OCI-LY3 (cell line): Measurements from ENCODE around the gene ZNF385D.

ENCODE experiments used
- H2AFZ ChIP-seq: fragments of 200-600, 300-600 bp; shearing (Covaris generic); 2 replicates; pipeline ENCODE4 v1.6.0; 2014; ENCODE audit warnings: antibody characterized with exemption, low read depth, low read length
- H3K27ac ChIP-seq: fragments of 200-600, 300-600 bp; sonication (generic); 2 replicates; pipeline ENCODE4 v1.5.1; 2014; ENCODE audit warnings: mild to moderate bottlenecking, low read length, moderate library complexity, mixed read lengths
- H3K27me3 ChIP-seq: fragments of 200-600, 300-600 bp; sonication (generic); 2 replicates; pipeline ENCODE4 v1.6.1; 2014; ENCODE audit warnings: low read depth, low read length, mixed read lengths
- H3K36me3 ChIP-seq: fragments of 200-600, 300-600 bp; sonication (generic); replicated peaks from 2 replicates; pipeline ENCODE3; 2014; ENCODE audit warnings: low read depth, low read length, mixed read lengths
- H3K4me1 ChIP-seq: fragments of 300-600, 200-600 bp; sonication (generic); 2 replicates; pipeline ENCODE4 v1.6.1; 2014; ENCODE audit warnings: low read length, mixed read lengths
- H3K4me2 ChIP-seq: fragments of 200-600, 300-600 bp; sonication (generic); 2 replicates; pipeline ENCODE4 v1.6.1; 2014; ENCODE audit warnings: low read length, mixed read lengths
- H3K4me3 ChIP-seq: fragments of 300-600, 200-600 bp; sonication (generic); 2 replicates; pipeline ENCODE4 v1.5.1; 2014; ENCODE audit warnings: antibody characterized with exemption, mild to moderate bottlenecking, low read length, moderate library complexity
- H3K79me2 ChIP-seq: fragments of 300-600, 200-600 bp; shearing (Covaris generic); 2 replicates; pipeline ENCODE4 v1.6.1; 2014; ENCODE audit warnings: mild to moderate bottlenecking, low read length, mixed read lengths
- H3K9ac ChIP-seq: fragments of 300-600, 200-600 bp; shearing (Covaris generic); 2 replicates; pipeline ENCODE4 v1.6.0; 2014; ENCODE audit warnings: mild to moderate bottlenecking, low read length, moderate library complexity
- H3K9me3 ChIP-seq: fragments of 200-600, 300-600 bp; shearing (Covaris generic); 2 replicates; pipeline ENCODE4 v1.6.1; 2014; ENCODE audit warnings: low read length, mixed read lengths; ENCODE audit not compliant: insufficient read depth
- H4K20me1 ChIP-seq: fragments of 200-600, 300-600 bp; sonication (generic); 2 replicates; pipeline ENCODE4 v1.6.1; 2016; ENCODE audit warnings: low read length, mixed read lengths; ENCODE audit not compliant: insufficient read depth
- EZH2phosphoT487 ChIP-seq: fragments of 200-600 bp; shearing (Covaris generic); IDR thresholded peaks from 2 replicates; pipeline ENCODE4 v1.6.1; 2018; ENCODE audit warnings: antibody characterized with exemption, mixed run types, low read depth
- TF ChIP-seq, protein P1 (sequence below): fragments of 200-600, 300-600 bp; sonication (generic); IDR thresholded peaks from 2 replicates; pipeline ENCODE4 v1.5.1; 2014; ENCODE audit warnings: antibody characterized with exemption, low read length, low read depth

Gene ZNF385D

GRCh38 chr3:21643752-21644151 lies 107.3 kb downstream of the ZNF385D start:
- TF ChIP-seq, protein P1, sequence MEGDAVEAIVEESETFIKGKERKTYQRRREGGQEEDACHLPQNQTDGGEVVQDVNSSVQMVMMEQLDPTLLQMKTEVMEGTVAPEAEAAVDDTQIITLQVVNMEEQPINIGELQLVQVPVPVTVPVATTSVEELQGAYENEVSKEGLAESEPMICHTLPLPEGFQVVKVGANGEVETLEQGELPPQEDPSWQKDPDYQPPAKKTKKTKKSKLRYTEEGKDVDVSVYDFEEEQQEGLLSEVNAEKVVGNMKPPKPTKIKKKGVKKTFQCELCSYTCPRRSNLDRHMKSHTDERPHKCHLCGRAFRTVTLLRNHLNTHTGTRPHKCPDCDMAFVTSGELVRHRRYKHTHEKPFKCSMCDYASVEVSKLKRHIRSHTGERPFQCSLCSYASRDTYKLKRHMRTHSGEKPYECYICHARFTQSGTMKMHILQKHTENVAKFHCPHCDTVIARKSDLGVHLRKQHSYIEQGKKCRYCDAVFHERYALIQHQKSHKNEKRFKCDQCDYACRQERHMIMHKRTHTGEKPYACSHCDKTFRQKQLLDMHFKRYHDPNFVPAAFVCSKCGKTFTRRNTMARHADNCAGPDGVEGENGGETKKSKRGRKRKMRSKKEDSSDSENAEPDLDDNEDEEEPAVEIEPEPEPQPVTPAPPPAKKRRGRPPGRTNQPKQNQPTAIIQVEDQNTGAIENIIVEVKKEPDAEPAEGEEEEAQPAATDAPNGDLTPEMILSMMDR: no peak
- no peak for TF ChIP-seq EZH2phosphoT487
- Histone ChIP-seq H3K27me3 (no peaks in the 10 kb centered on the region), H3K4me1 (no peaks in the 10 kb centered on the region), H3K79me2 (no peaks in the 10 kb centered on the region), H4K20me1 (no peaks in the 10 kb centered on the region), H3K36me3 (no peaks in the 10 kb centered on the region), H3K4me2 (no peak overlapping the region), H3K9ac (no peak overlapping the region), H3K27ac (no peak overlapping the region), H2AFZ (no peak overlapping the region), H3K9me3 (no peaks in the 10 kb centered on the region), H3K4me3 (no peak overlapping the region)

DNA sequence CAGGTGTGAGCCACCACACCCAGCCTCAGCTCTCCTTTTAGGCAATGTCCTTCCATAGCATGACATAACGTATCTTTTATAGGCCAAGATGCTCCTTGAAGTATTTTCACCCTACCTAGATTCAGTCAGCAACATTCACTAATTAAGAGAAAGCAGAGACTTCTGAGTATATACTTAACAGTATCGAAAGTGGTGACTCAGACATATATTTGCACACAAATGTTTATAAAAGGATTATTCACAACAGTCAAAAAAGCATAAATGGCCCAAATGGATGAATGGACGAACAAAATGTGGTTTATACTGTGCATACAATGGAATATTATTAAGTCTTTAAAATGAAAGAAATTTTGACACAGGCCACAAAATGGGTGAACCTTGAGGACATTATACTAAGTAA lies 108.6 kb downstream of the ZNF385D start:
- Histone ChIP-seq H4K20me1 (no peaks in the 10 kb centered on the region), H3K9ac (no peak overlapping the region), H2AFZ (no peak overlapping the region), H3K36me3 (no peaks in the 10 kb centered on the region), H3K4me2 (no peak overlapping the region), H3K27me3 (no peaks in the 10 kb centered on the region), H3K9me3 (no peaks in the 10 kb centered on the region), H3K4me3 (no peak overlapping the region), H3K79me2 (no peaks in the 10 kb centered on the region), H3K27ac (no peak overlapping the region), H3K4me1 (no peaks in the 10 kb centered on the region)
- no peak for TF ChIP-seq EZH2phosphoT487
- TF ChIP-seq, protein P1: no peak

- Histone ChIP-seq H3K36me3 (no peaks in the 10 kb centered on the region), H4K20me1 (no peaks in the 10 kb centered on the region), H3K9ac (no peak overlapping the region), H3K4me3 (no peak overlapping the region), H3K27ac (no peak overlapping the region), H3K4me2 (no peak overlapping the region), H3K4me1 (no peaks in the 10 kb centered on the region), H3K27me3 (no peaks in the 10 kb centered on the region), H3K79me2 (no peaks in the 10 kb centered on the region), H2AFZ (no peak overlapping the region), H3K9me3 (no peaks in the 10 kb centered on the region)
- TF ChIP-seq EZH2phosphoT487: no peak
- TF ChIP-seq, protein P1: no peak
Observed at GRCh38 chr3:21641959-21642358, 109.1 kb downstream of the ZNF385D start.

- Histone ChIP-seq H3K79me2 (no peaks in the 10 kb centered on the region), H3K9me3 (no peaks in the 10 kb centered on the region), H4K20me1 (no peaks in the 10 kb centered on the region), H3K27me3 (no peaks in the 10 kb centered on the region), H3K36me3 (no peaks in the 10 kb centered on the region), H3K4me3 (no peak overlapping the region), H2AFZ (no peak overlapping the region), H3K27ac (no peak overlapping the region), H3K4me2 (no peak overlapping the region), H3K4me1 (no peaks in the 10 kb centered on the region), H3K9ac (no peak overlapping the region)
- TF ChIP-seq, protein P1: no peak
- TF ChIP-seq EZH2phosphoT487: no peak
Observed at GRCh38 chr3:21638488-21638887, 112.5 kb downstream of the ZNF385D start.
